ENCODE results near the gene USP47.

USP47 gene

GRCh38 chr11:11864803-11865202 is 23.0 kb downstream of the USP47 start:
- DNase-seq (ENCODE audit: low spot score), result no peak
- no peak overlapping the region for H3K4me3 ChIP-seq
- TF ChIP-seq, protein P1, sequence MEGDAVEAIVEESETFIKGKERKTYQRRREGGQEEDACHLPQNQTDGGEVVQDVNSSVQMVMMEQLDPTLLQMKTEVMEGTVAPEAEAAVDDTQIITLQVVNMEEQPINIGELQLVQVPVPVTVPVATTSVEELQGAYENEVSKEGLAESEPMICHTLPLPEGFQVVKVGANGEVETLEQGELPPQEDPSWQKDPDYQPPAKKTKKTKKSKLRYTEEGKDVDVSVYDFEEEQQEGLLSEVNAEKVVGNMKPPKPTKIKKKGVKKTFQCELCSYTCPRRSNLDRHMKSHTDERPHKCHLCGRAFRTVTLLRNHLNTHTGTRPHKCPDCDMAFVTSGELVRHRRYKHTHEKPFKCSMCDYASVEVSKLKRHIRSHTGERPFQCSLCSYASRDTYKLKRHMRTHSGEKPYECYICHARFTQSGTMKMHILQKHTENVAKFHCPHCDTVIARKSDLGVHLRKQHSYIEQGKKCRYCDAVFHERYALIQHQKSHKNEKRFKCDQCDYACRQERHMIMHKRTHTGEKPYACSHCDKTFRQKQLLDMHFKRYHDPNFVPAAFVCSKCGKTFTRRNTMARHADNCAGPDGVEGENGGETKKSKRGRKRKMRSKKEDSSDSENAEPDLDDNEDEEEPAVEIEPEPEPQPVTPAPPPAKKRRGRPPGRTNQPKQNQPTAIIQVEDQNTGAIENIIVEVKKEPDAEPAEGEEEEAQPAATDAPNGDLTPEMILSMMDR (IDR thresholded peaks at IDR 0.05), result no peak
- H3K27ac ChIP-seq, result no peak overlapping the region

DNA sequence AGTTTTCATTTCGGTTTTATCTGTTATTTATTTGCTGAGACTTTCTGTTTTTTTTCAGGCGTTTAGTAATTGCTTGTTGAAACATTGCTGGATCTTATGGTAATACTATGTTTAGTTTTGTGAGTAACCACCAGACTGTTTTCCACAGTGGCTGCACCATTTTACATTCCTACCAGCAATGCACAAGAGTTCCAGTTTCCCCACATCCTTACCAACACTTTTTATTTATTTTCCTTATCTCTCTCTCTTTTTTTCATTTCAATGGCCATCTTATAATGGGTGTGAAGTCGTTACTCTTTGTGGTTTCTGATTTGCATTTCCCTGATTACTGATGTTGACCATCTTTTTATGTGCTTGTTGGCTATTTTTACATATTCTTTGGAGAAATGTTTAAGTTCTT is 23.7 kb downstream of the USP47 start:
- no peak overlapping the region for H3K27ac ChIP-seq
- DNase-seq (ENCODE audit: low spot score), result no peak
- TF ChIP-seq, protein P1 (IDR thresholded peaks at IDR 0.05), result no peak
- H3K4me3 ChIP-seq, result no peak overlapping the region

DNA sequence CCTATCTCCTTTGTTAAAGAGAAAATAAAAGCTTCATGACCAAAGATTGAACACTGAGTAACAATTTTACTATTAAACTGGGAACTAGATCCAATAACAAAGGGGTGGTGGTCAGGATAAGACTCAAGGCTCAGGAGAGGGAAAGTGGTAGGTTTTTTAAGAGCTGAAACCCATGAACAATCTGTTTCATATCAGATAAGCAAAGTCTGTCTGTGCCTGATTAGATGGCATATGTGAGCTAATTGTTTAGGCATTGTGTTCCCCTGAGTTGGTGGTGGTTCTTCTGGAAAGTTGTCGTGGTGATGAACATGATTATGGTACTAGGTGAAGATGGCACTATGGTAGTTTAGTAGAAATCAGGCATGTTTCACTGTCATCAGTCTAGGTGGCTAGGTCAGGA is 24.4 kb downstream of the USP47 start:
- DNase-seq (ENCODE audit: low spot score), result no peak
- H3K27ac ChIP-seq, result no peak overlapping the region
- H3K4me3 ChIP-seq, result no peak overlapping the region
- TF ChIP-seq, protein P1 (IDR thresholded peaks at IDR 0.05), result no peak

DNA sequence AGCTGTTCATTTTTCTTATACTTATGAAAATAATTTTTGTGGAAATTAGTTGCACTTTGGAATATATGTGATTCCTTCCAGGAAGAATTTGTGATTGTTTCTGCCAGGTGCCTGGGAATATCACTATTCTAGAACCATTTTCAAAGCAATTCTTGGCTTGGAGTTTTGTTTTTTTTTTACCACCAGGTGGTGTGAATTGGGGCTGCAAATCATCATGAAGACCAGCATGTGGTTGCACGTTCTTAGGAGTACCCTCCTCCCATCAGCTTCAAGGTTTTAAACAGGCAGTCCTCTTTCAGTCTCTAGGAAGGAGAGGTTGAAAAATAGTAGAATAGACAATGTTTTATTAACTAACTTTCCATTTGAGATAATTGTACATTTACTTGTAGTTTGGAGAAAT is 25.9 kb downstream of the USP47 start:
- no peak overlapping the region for H3K27ac ChIP-seq
- TF ChIP-seq, protein P1 (IDR thresholded peaks at IDR 0.05), result no peak
- no peak for DNase-seq (ENCODE audit: low spot score)
- H3K4me3 ChIP-seq, result no peak overlapping the region

GRCh38 chr11:11871991-11872401 is 30.2 kb downstream of the USP47 start:
- H3K27ac ChIP-seq, result no peak overlapping the region
- TF ChIP-seq, protein P1 (IDR thresholded peaks at IDR 0.05), result no peak
- no peak for DNase-seq (ENCODE audit: low spot score)
- no peak overlapping the region for H3K4me3 ChIP-seq

DNA sequence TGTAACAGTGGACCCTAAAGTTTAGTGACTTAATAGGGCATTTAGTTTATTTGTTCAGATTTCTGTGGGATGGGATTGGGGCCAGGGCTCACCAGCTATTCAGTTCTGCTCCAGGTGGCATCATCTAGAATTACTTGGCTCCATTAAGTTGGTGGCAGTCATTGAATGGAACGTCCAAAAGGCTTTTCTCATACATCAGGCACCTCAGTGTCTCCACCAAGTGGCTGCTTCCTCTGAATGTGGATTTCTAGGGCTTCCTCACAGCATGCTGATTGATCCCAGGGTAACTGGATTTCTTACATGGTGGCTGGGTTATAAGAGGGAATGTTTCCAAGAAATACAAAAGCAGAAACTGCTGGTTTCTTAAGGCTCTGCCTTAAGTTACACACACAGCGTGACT is 34.7 kb downstream of the USP47 start:
- no peak for DNase-seq (ENCODE audit: low spot score)
- Histone ChIP-seq H3K4me3 (no peak overlapping the region), H3K27ac (no peak overlapping the region)
- TF ChIP-seq, protein P1 (IDR thresholded peaks at IDR 0.05), result no peak

GRCh38 chr11:11880179-11880578 is 38.4 kb downstream of the USP47 start:
- no peak overlapping the region for H3K4me3 ChIP-seq
- no peak for DNase-seq (ENCODE audit: low spot score)
- TF ChIP-seq, protein P1 (IDR thresholded peaks at IDR 0.05), result no peak
- no peak overlapping the region for H3K27ac ChIP-seq
